Activated CD4-positive, CD25-positive, alpha-beta regulatory T cell treated with anti-CD3 and anti-CD28 coated beads, Interleukin-2, amount 50 U/mL, for 16 hours (primary cell): Measurements from ENCODE around the gene CTBP1.
A peak's percentile ranks its signal among the peaks of the same experiment; 100 is the strongest.

Source experiments
- DNase-seq: peaks from one replicate; pipeline ENCODE4 v3.0.0-alpha.2; 2020; ENCODE audit warnings: low read depth, low spot score

Gene CTBP1

DNA sequence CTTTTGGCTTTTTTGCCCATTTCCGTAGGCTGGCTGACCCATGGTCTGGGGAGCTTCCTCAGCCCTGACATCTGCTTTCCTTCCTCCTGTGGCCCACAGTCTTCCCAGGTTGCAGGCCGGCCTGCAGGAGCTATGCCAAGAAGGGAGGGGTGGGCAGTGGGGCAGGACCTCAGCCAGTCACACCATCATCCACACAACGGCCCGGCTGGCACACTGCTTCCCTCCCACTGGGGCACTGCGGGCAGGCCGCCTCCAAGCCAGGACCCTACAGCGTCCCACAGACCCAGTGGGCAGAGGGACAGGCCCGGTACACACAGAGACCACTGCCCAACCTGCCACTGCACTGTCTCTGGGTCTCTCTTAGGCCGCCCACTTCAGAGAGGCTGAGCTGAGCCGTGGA is 38.0 kb downstream of the CTBP1 start:
- no peak for DNase-seq

DNA sequence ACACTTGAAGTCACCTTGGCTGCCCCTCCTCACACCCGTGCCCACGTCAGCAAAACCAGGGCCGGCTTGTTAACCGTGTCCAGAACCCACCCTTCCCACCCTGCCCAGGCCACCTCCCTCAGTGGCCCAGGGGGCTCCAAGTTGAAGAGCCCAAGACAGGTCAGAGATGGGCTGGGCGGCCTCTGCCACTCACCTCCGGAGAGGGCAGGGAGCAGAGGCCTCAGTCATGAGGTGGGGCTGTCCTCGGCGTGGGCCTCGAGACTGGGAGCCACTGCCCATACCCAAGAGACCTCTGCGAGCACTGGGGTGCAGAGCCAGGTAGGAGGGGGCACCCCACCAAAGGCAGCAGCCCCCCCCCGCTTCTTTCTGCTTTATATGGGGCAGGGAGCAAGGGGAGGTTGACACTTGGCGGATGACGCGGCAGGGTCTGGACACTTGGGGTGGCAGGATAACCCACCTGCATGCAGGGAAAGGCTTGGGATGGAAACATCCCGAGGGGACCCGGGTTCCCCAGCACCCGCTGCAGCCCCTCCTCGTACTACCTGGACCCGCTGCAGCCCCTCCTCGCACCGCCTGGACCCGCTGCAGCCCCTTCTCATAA is 38.6 kb downstream of the CTBP1 start:
- no peak for DNase-seq

DNA sequence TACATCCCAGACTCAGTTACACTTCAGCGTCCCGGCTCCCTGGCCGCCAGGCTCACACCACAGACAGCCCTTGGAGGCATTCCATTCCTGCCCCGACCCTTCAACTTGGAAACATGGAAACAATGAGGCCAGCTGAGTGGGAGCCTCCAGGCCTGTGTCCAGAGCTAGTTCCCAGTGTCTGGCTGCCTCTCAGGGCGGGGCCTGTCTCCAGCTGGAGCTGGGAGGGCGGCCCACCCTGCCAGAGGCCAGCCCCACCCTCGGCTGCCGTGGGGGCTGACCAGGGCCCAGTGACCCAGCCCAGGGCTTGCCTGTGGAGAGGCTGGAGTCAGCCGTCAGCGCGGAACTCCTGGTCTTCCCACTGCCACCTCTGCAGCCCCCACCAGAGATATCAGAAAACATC is 39.1 kb downstream of the CTBP1 start:
- no peak for DNase-seq

DNA sequence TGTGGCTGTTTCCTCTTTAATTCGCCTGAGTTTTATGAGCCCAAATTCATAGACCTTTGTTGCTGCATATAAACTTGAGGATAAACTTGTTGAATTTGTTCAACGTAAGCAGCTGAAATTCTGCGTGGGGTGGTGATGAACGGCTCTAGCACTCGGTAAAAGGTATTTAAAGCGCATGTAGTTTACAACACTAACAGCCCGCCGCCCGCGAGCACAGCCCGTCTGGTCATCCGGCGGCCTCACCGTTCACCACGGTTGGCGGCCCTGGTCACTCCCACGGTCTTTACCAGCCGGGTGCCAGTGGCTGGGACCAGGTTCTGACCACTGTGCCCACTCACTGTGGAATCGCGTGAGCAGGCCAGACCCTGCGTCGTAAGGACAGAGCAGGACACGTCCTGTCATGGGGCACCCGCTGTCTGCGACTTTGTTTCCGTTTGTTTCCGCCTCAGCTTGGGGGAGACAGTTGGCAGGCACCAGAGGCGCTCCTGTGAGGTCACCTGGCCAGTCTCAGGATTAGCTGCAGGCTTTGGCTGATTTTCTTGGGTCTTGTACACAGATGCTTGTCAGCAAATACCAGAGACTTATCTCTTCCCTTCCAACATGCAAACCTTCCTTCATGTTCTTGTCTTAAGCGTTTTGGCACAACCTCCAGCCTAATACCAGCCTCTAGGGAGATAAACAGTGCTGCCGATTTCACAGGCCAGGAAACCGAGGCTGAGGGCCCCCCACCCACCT is 39.8 kb downstream of the CTBP1 start:
- DNase-seq: no peak

GRCh38 chr4:1208266-1208961 is 40.5 kb downstream of the CTBP1 start:
- no peak for DNase-seq

GRCh38 chr4:1207603-1208265 is 41.2 kb downstream of the CTBP1 start:
- no peak for DNase-seq

DNA sequence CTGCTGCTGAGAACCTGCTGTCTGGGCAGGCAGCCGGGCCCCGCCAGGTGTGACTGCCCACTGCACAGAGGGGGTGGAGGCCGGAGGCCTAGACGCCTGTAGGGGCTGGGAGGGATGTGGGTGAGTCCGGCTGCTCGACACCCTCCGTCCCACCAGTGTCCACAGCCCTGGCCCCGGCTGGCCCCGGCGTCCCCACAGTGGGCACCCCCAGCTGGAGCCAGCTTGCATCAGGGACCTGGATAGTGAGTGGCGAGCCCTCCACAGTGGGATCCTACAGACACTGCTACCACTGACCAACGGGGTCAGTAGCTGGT is 41.8 kb downstream of the CTBP1 start:
- DNase-seq: no peak

GRCh38 chr4:1206299-1207156 is 42.4 kb downstream of the CTBP1 start:
- no peak for DNase-seq

DNA sequence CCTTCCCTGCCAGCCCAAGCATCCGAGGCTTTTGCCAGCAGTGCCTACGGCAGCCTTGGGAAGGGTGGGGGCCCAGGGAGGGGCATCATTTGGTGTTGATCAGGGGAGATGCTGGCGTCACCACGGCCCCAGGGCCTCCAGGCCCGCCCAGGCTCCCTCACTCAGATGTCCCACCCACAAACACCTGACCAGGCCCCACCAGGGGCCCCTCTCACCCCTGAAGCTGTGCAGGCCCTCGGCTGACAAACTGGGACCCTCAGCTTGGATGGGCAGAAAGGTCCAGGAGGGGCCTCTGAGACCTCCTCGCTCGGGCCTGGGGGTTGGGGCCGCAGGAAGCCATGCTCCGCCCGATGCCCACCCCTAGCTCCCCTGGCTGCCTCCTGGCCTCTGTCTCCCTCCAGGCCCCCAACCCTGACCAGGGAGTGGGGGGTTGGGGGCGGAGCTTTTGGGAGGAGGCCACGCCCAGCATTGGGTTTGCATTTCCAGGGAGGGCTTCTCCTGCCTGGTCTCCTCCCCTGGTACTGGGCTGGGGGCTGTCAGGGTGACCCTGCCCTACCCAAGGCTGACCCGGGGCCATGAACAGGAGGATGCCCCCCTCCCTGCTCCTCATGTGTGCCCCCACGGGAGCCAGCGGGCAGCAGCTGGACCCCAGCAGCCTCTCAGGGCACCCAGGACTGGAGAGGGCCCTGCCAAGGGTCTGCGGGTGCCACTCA is 43.2 kb downstream of the CTBP1 start:
- DNase-seq: no peak

DNA sequence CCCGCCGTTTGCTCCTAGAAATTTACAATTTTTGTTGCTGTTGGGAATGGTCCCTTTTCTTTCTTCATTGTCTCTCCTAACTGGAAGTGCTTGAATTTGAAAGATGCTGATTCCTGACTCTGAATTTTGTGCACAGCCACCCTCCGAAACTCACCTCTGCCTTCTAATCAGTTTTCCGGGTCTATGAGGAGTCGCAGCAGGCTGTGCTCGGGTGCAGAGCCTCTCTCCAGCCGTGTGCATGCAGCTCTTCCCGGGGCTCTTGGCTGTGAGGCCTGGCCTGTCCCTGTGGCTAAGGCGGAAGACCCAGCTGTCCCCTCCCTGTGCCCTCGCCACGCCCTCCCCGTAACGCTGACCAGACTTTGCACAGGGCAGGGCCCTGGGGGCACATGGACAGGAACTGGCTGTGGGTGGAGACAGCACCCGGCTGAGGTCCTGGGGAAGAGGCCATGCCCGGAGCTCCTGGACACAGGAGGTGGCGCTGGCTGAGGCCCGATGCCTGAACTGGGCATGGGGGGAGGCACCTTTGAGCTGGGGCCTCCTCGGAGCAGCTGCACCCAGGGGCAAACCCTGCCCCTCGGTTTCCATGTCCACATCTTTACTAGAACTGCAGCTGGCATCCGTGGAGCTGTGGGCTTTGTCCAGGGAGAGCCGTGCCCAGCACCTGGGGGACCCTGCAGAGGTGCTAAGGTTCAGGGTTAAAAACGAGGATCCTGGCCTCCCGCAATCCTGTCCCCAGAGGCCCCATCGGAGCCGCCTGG is 43.9 kb downstream of the CTBP1 start:
- DNase-seq: no peak

DNA sequence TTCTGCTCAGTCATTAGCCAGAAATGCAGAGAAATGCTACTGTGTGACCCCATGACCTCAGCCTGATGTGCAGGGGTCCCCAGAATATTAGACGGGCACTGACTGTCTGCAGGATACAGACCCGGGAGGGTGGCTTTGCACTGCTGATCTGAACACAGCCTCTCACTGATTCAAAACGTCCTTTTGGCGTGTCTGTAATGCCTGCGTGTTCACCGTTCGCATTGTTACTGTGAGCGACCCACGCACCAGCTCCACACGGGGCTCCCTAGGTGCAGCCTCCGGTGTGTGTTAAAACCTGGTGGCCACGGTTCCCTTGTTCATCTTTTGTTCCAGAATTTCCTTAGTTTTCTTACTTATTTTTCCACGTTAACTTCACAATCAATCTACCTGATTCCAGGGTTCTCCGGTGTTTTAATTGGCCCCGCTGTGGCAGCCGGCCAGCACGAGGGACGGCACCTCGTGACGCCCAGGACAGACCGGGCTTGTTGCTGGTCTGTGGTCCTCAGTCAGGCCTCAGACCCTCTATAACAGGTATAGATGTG is 44.6 kb downstream of the CTBP1 start:
- no peak for DNase-seq

DNA sequence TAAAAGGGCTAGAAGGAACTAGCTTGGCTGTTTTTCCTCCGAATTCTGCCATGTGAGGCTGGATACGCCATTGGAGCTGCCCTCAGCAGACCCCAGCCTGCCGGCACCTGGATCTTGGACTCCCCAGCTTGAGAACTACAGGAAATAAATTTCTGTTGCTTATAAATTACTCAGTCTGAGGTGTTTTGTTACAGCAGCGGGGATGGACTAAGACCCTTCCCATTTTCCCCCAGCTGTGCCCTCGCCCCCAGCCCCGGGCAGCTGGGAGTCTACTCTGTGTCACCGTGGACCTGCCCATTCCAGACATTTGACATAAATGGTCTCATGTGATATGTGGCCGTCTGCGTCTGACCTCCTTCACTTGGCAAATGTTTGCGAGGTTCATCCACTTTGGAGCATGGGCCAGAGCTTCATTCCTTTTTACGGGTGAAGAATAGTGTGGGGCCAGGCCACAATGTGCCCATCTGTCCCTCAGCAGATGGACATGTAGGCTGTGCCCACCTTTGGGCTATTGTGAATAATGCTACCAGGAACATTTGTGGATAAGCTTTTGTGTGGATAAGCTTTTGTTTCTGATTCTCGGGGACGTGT is 45.8 kb downstream of the CTBP1 start:
- DNase-seq: no peak

DNA sequence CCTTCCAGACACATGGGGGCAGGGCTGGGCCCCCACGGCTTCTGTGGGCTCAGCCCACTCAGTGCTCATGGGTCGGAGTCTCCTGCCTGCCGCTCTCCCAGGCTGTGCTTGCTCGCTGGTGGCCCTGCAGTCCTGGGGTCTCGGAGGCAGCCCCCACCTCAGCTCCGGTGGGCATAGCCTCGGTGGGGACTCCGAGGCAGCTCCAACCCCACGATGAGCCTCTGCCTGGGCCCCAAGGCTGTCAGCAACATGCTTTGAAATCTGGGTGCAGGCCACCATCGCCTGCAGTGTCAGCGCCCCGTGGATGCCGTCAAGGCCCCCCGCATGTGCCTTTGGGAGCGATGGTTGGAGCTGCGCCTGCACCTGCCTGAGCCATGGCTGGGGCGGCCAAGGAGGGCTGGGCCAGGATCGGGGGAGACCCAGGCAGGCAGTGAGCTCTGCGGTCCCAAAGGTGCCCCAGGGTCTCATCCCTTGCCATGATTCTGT is 46.4 kb downstream of the CTBP1 start:
- no peak for DNase-seq

- DNase-seq: peak; percentile 61
Observed at GRCh38 chr4:1201851-1202525, 46.9 kb downstream of the CTBP1 start.

GRCh38 chr4:1200425-1201035 is 48.4 kb downstream of the CTBP1 start:
- no peak for DNase-seq

DNA sequence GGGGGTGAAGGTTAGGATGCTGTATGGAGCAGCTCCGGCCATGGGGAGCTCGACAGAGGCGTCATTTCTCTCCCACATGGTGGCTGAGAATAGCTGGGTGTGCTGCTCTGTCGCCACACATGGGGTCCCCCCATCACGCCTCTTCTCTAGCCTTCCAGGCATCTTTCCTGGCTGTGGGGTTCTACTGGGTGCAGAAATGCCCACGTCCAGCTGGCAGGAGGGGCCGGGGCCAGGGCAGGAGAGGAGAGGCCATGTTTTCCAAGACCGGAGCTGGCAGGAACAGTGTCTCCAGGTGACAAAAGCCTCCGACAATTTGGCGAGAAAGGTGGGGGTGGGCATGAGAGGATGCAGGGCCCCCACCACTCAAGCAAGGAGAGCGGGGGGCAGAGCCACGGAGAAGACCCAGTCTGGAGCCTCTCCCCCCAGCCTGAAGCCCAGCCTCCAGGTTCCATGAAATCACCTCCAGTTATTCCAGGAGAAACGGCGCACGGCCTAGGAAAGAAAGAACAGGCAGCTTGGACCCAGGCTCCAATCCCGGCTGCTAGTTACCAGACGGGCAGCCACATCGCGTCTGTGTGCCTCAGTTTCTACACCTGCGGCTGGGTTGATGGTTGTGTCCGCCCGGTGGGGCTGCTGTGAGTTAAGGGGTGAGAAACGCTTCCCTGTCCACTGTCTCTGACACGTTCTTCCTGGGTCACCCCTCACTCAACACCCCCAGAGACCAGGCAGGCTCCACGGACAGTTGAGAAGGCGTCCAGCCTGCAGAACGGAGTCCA is 49.2 kb downstream of the CTBP1 start:
- DNase-seq: no peak

GRCh38 chr4:1198098-1198844 is 50.7 kb downstream of the CTBP1 start:
- no peak for DNase-seq
